ENCODE measurements around the gene PRDM2.

The PRDM2 gene

GRCh38 chr1:13769212-13769611 is 69.2 kb downstream of the PRDM2 start:
- no peak for DNase-seq

DNA sequence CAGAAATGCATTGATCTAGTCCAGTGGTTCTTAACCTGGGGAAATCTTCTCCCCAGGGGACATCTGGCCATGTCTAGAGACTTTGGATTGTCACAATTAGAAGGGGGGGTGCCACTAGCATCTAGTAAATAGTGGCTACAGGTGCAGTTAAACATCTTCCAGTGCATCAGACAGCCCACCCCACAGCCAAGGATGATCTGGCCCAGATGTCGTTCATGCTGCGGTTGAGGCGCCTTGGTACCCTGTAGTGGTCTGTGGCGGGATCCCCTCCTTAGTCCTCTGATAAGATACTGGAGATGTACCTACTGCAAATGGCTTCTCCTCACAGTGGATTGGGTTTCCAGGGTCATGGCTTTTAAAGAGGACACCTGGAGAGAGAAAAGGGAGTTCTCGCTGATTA is 69.8 kb downstream of the PRDM2 start:
- no peak for DNase-seq

GRCh38 chr1:13770743-13771142 is 70.8 kb downstream of the PRDM2 start:
- DNase-seq, result no peak

- DNase-seq, result no peak
Observed at GRCh38 chr1:13771745-13772144, 71.8 kb downstream of the PRDM2 start.

GRCh38 chr1:13772271-13772670 is 72.3 kb downstream of the PRDM2 start:
- DNase-seq, result peak; percentile 53

- no peak for DNase-seq
Observed at GRCh38 chr1:13774121-13774520, 74.1 kb downstream of the PRDM2 start.

DNA sequence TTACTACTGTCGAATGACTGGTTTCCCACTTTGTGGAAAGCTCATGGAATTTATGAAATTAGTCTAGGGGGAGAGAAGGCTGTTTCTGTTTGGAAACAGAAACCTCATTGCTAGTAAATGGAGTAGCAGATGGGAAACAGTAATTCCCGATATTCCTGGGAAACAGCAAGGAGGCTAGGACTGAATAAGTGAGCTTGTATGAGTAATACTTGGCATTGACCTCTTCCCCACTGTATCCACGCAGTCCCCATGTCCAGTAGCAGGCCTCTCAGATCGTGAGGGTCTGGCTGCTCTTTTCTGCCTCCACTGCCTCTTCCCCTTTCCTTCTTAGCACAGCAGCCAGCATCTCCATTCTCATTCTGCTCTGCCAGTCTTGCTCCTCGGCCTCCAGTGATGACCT is 75.5 kb downstream of the PRDM2 start:
- DNase-seq, result no peak

- no peak for DNase-seq
Observed at GRCh38 chr1:13775916-13776315, 75.9 kb downstream of the PRDM2 start.

GRCh38 chr1:13778431-13778830 is 78.4 kb downstream of the PRDM2 start:
- no peak for DNase-seq

DNA sequence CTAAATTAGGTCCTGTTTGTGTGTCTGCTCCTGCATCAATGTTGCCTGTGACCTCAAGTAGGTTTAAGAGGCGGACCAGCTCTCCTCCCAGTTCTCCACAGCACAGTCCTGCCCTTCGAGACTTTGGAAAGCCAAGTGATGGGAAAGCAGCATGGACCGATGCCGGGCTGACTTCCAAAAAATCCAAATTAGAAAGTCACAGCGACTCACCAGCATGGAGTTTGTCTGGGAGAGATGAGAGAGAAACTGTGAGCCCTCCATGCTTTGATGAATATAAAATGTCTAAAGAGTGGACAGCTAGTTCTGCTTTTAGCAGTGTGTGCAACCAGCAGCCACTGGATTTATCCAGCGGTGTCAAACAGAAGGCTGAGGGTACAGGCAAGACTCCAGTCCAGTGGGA is 79.9 kb downstream of the PRDM2 start:
- no peak for DNase-seq

DNA sequence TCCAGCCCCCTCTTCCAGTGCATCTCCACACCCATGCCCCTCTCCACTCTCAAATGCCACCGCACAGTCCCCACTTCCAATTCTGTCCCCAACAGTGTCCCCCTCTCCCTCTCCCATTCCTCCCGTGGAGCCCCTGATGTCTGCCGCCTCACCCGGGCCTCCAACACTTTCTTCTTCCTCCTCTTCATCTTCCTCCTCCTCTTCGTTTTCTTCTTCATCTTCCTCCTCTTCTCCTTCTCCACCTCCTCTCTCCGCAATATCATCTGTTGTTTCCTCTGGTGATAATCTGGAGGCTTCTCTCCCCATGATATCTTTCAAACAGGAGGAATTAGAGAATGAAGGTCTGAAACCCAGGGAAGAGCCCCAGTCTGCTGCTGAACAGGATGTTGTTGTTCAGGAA is 80.8 kb downstream of the PRDM2 start:
- DNase-seq, result no peak

DNA sequence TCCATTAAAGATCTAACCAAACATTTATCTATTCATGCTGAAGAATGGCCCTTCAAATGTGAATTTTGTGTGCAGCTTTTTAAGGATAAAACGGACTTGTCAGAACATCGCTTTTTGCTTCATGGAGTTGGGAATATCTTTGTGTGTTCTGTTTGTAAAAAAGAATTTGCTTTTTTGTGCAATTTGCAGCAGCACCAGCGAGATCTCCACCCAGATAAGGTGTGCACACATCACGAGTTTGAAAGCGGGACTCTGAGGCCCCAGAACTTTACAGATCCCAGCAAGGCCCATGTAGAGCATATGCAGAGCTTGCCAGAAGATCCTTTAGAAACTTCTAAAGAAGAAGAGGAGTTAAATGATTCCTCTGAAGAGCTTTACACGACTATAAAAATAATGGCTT is 81.2 kb downstream of the PRDM2 start:
- DNase-seq, result no peak

DNA sequence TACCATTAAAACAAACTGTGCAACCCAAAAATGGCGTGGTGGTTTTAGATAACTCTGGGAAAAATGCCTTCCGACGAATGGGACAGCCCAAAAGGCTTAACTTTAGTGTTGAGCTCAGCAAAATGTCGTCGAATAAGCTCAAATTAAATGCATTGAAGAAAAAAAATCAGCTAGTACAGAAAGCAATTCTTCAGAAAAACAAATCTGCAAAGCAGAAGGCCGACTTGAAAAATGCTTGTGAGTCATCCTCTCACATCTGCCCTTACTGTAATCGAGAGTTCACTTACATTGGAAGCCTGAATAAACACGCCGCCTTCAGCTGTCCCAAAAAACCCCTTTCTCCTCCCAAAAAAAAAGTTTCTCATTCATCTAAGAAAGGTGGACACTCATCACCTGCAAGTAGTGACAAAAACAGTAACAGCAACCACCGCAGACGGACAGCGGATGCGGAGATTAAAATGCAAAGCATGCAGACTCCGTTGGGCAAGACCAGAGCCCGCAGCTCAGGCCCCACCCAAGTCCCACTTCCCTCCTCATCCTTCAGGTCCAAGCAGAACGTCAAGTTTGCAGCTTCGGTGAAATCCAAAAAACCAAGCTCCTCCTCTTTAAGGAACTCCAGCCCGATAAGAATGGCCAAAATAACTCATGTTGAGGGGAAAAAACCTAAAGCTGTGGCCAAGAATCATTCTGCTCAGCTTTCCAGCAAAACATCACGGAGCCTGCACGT is 82.1 kb downstream of the PRDM2 start:
- DNase-seq, result no peak

GRCh38 chr1:13782634-13783360 is 82.8 kb downstream of the PRDM2 start:
- no peak for DNase-seq

DNA sequence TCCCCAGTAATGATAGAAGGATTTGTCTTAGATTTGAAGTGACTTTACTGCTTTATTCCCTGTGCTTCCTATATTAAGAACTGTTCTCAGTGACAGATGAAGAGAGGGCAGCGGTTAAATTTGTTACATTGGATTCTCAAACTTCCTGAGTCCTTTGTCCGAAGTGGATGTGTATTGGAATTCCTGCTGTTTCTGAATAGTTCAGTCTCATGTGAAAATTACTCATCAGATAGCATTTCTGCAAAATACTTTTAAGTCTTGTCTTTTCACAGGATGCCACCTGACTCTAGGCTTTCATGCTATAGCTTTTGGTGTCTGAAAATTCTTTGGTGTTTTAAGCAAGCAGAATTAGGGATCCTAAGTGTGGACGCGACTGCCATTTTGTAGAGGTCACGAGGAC is 83.6 kb downstream of the PRDM2 start:
- DNase-seq, result no peak

DNA sequence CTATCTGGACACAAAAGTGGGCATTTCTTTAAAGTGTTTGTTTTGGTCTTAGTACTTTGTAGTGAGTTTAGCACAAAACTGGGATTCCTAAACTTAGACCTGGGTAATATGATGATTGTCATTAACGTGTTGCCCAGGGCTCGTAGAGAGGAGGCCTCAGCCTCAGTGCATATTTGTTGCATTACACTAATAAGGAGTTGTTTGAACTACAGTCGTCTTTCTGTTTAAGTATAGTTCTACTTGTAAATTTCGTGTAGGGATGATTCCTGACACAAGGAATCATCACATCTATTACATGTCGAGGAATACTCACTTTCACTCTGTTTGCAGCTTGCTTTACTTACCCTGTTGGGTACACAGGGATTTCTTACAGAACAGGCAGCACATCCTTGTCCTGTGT is 85.0 kb downstream of the PRDM2 start:
- DNase-seq, result no peak

GRCh38 chr1:13786541-13786940 is 86.6 kb downstream of the PRDM2 start:
- DNase-seq, result no peak

DNA sequence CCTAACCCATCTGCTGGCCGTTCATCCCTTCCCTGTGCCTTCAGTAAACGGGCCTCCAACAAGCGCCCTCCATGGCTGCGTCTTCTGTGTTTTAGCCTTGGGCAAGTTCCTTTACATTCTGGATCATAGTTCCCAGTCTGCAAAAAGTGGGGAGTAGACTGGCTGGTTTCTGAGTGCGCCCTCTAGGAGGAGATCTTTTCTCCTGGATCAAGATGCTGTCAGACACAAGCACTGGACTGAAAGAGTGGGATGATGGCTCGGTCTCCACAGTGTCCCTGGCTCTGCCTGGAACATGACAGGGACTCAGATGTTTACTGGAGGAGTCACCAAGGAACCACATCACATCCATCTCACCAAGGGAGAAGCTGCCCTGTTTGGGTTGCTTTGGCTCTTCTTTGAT is 88.8 kb downstream of the PRDM2 start:
- no peak for DNase-seq

DNA sequence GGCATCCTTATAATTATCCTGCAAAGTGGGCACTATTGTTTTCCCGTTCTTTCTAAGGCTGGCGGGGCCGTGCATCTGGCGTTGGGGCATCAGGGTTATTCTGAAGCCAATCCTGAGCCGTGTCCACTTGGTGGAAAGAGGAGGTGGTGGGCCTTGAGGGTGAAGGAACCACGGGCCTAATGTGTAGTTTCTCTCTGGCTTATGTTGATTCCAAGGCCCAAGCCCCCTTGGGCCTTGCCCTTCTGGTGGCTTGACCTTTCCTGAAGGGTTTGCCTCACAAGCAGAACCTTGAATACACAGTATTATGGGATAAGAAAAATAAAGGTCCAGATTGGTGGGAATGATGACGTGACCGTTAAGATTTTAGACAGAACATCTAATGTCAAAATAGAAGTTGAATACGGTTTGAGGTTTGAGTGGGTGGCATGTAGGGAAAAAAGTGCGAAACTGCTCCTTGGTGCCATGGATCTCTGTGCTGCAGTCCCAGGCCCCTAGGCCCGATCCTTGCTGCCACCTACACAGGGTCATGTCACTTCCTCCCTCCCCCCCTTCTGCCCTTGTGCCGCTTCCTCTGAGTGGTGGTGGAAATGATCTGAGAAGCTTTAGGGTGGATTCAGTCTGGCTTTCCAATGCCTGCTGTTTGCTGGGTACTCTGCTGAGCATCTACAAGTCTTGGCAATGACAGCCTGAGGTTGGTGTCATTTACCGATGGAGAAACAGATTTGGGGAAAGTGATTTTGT is 90.5 kb downstream of the PRDM2 start:
- no peak for DNase-seq

GRCh38 chr1:13792419-13792818 is 92.4 kb downstream of the PRDM2 start:
- peak; percentile 20 for DNase-seq

GRCh38 chr1:13793088-13793730 is 93.2 kb downstream of the PRDM2 start:
- no peak for DNase-seq

DNA sequence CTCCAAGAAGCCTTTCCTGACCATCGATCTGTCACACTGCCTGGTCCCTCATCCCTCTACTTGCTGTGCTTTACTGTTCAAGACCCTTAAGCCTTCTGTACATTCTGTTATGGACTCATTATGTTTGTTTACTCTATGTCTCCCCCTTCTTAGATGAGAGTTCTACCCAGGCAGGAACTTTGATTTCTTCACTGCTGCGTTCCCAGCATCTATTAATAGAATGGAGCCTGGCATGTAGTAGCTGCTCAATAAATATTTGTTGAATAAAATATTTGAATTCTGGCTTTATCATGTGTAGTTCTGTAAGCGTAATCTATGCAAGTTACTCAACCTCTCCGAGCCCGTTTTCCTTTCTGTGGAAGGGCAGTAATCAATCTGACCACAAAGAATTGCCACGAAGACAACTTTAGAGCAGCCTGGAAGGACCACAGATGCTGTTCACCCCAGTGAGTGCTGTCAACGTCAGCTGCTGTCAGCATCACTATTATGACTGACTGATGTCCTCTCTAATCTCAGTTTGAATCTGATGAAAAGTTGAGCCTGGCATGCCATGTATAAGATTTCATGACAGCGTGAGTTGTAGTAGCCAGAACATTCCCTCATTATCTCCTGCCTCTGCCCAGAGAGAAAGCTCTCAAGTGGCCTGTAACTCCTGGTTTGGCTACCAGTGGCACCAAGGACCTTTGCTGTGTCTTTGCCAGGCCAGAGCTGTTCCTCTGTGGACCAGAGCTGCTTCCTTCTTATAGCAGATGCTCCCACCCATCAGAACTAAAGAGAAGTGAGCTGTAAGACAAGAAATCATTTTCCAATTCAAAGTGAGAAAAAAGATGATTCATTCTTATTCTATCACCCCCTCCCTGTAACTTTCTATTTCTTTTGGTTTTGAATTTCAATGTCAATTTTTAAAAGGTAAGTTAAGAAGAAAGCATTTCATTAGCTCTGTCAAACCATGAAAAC is 94.5 kb downstream of the PRDM2 start:
- no peak for DNase-seq

Data from eye (tissue), 1 donor.